Neural cell (in vitro differentiated cells): ENCODE results near the gene NPEPPS. TPM values are rescaled to one million over a fixed set of nuclear protein-coding genes. Genes with fewer than 3 reads are reported as not detected.

ENCODE experiments used
- H2AFZ ChIP-seq: fragments of 200-600, 300-800 bp; sonication (generic), shearing (Covaris generic); 2 replicates; pipeline ENCODE4 v1.6.0; 2014; ENCODE audit warnings: low read depth, mild to moderate bottlenecking, antibody characterized with exemption, low read length, moderate library complexity
- H3F3A ChIP-seq: fragments of 200-600 bp; shearing (Covaris generic); 2 replicates; pipeline ENCODE4 v1.6.1; 2016; ENCODE audit warnings: mild to moderate bottlenecking, moderate library complexity, mixed read lengths, antibody characterized with exemption, low read length; ENCODE audit not compliant: insufficient read depth, poor library complexity, severe bottlenecking
- H3K27ac ChIP-seq: fragments of 200-600, 300-800 bp; sonication (generic), shearing (Covaris generic); 2 replicates; pipeline ENCODE4 v1.5.1; 2014; ENCODE audit warnings: mild to moderate bottlenecking, low read length, moderate library complexity
- H3K27me3 ChIP-seq: fragments of 300-800, 200-600 bp; sonication (generic), shearing (Covaris generic); 2 replicates; pipeline ENCODE4 v1.6.0; 2014; ENCODE audit warnings: mild to moderate bottlenecking, low read depth, low read length, moderate library complexity; ENCODE audit not compliant: insufficient read depth
- H3K36me3 ChIP-seq: fragments of 300-800, 200-600 bp; sonication (generic), shearing (Covaris generic); 2 replicates; pipeline ENCODE4 v1.5.1; 2014; ENCODE audit warnings: mild to moderate bottlenecking, antibody characterized with exemption, low read length, moderate library complexity; ENCODE audit not compliant: insufficient read depth
- H3K4me2 ChIP-seq: fragments of 300-800, 200-600 bp; sonication (generic), shearing (Covaris generic); 2 replicates; pipeline ENCODE4 v1.6.0; 2014; ENCODE audit warnings: mild to moderate bottlenecking, low read length
- H3K4me3 ChIP-seq: fragments of 300-800, 200-600 bp; sonication (generic), shearing (Covaris generic); 2 replicates; pipeline ENCODE4 v1.5.1; 2014; ENCODE audit warnings: mild to moderate bottlenecking, low read length, moderate library complexity
- H3K79me2 ChIP-seq: fragments of 200-600 bp; shearing (Covaris generic); replicated peaks from 2 replicates; pipeline ENCODE4 v1.6.0; 2014; ENCODE audit warnings: mild to moderate bottlenecking, low read length, moderate library complexity; ENCODE audit not compliant: insufficient read depth
- H3K9ac ChIP-seq: fragments of 300-800, 200-600 bp; sonication (generic), shearing (Covaris generic); 2 replicates; pipeline ENCODE4 v1.6.1; 2016; ENCODE audit warnings: mild to moderate bottlenecking, low read length, mixed read lengths
- H3K9me2 ChIP-seq: fragments of 200-600 bp; shearing (Covaris generic); 2 replicates; pipeline ENCODE4 v1.6.1; 2016; ENCODE audit warnings: mild to moderate bottlenecking, low read length, mixed read lengths; ENCODE audit not compliant: insufficient read depth
- H3K9me3 ChIP-seq: fragments of 200-600, 300-800 bp; sonication (generic), shearing (Covaris generic); 2 replicates; pipeline ENCODE4 v1.6.1; 2016; ENCODE audit warnings: mild to moderate bottlenecking, mixed run types, low read length, moderate library complexity, mixed read lengths
- H4K20me1 ChIP-seq: fragments of 200-600 bp; shearing (Covaris generic); 2 replicates; pipeline ENCODE4 v1.6.1; 2016; ENCODE audit warnings: mild to moderate bottlenecking, mixed run types; ENCODE audit not compliant: insufficient read depth
- CTCF ChIP-seq: fragments of 450-650 bp; IDR thresholded peaks from 2 replicates; pipeline ENCODE4 v1.5.1; 2014; ENCODE audit warnings: antibody characterized with exemption, mild to moderate bottlenecking, moderate library complexity; ENCODE audit not compliant: poor library complexity, severe bottlenecking
- EP300 ChIP-seq: fragments of 450-650 bp; conservative IDR thresholded peaks from 2 replicates; pipeline ENCODE4 v1.6.1; 2014; ENCODE audit warnings: antibody characterized with exemption, mild to moderate bottlenecking, moderate library complexity; ENCODE audit not compliant: poor library complexity, severe bottlenecking
- EZH2 ChIP-seq: fragments of 200-600, 300-800 bp; shearing (Covaris generic), sonication (generic); IDR thresholded peaks from 2 replicates; pipeline ENCODE4 v1.6.1; 2014; ENCODE audit warnings: antibody characterized with exemption, low read length, borderline replicate concordance, mild to moderate bottlenecking; ENCODE audit not compliant: insufficient read depth, poor library complexity, severe bottlenecking
- MXI1 ChIP-seq: fragments of 450-650 bp; conservative IDR thresholded peaks from 2 replicates; pipeline ENCODE4 v1.6.1; 2014; ENCODE audit warnings: antibody characterized with exemption, mild to moderate bottlenecking; ENCODE audit not compliant: poor library complexity, severe bottlenecking
- POLR2AphosphoS5 ChIP-seq: IDR thresholded peaks from 2 replicates; pipeline ENCODE4 v1.6.1; 2012
- RAD21 ChIP-seq: fragments of 450-650 bp; conservative IDR thresholded peaks from 2 replicates; pipeline ENCODE4 v1.6.1; 2014; ENCODE audit warnings: antibody characterized with exemption, mild to moderate bottlenecking, moderate library complexity
- SMC3 ChIP-seq: fragments of 450-650 bp; conservative IDR thresholded peaks from 2 replicates; pipeline ENCODE4 v1.6.1; 2014; ENCODE audit warnings: antibody characterized with exemption, mild to moderate bottlenecking, moderate library complexity; ENCODE audit not compliant: poor library complexity
- TAF1 ChIP-seq: IDR thresholded peaks from 2 replicates; pipeline ENCODE4 v1.6.1; 2012; ENCODE audit warnings: low read depth
- polyA plus RNA-seq: library from polyadenylated mRNA; depleted of rRNA; stranded (reverse); fragments of >200 nt; gene quantifications from 2 replicates; pipeline ENCODE4 v1.2.3, GENCODE V29; 2014
- TF ChIP-seq, protein P1 (sequence below): IDR thresholded peaks from 2 replicates; pipeline ENCODE4 v1.6.1; 2012; ENCODE audit warnings: borderline replicate concordance

Gene NPEPPS
- polyA plus RNA-seq, 1 donor from 2014 or later: 150 TPM

DNA sequence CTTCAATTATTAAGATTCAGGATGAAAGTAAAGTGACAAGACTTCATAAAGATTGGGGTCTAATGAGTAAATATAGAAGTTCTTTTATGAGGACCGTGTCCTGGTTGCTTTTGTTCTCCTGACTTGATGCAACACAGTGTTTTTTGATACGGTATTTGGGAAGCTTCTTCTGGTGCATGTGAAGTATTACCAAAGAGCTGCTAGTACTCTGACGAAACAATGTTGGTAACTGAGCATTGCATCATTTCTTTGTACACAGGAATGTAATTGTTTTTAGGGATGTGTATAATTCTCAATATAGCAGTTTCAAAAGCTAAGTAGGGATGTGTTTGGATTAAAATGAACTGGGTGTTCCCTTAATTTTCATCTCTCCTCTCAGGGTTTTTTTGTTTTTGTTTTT lies 134.7 kb downstream of the NPEPPS start:
- H3K79me2 ChIP-seq: no peaks in the 10 kb centered on the region
- H3K27me3 ChIP-seq: no peaks in the 10 kb centered on the region
- no peaks in the 10 kb centered on the region for H3K36me3 ChIP-seq
- no peak overlapping the region for H2AFZ ChIP-seq
- H3F3A ChIP-seq: no peaks in the 10 kb centered on the region
- H3K9ac ChIP-seq: no peak overlapping the region
- no peaks in the 10 kb centered on the region for H3K9me2 ChIP-seq
- H3K4me3 ChIP-seq: no peak overlapping the region
- H3K9me3 ChIP-seq: no peaks in the 10 kb centered on the region
- H4K20me1 ChIP-seq: no peaks in the 10 kb centered on the region
- TF ChIP-seq TAF1 (no peak), EZH2 (no peak), SMC3 (no peak), POLR2AphosphoS5 (no peak), RAD21 (no peak), CTCF (no peak)
- TF ChIP-seq, protein P1, sequence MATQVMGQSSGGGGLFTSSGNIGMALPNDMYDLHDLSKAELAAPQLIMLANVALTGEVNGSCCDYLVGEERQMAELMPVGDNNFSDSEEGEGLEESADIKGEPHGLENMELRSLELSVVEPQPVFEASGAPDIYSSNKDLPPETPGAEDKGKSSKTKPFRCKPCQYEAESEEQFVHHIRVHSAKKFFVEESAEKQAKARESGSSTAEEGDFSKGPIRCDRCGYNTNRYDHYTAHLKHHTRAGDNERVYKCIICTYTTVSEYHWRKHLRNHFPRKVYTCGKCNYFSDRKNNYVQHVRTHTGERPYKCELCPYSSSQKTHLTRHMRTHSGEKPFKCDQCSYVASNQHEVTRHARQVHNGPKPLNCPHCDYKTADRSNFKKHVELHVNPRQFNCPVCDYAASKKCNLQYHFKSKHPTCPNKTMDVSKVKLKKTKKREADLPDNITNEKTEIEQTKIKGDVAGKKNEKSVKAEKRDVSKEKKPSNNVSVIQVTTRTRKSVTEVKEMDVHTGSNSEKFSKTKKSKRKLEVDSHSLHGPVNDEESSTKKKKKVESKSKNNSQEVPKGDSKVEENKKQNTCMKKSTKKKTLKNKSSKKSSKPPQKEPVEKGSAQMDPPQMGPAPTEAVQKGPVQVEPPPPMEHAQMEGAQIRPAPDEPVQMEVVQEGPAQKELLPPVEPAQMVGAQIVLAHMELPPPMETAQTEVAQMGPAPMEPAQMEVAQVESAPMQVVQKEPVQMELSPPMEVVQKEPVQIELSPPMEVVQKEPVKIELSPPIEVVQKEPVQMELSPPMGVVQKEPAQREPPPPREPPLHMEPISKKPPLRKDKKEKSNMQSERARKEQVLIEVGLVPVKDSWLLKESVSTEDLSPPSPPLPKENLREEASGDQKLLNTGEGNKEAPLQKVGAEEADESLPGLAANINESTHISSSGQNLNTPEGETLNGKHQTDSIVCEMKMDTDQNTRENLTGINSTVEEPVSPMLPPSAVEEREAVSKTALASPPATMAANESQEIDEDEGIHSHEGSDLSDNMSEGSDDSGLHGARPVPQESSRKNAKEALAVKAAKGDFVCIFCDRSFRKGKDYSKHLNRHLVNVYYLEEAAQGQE: no peak
- H3K4me2 ChIP-seq: no peak overlapping the region
- H3K27ac ChIP-seq: no peak overlapping the region

- Histone ChIP-seq H3K36me3 (peaks cover 8% of the 10 kb centered on the region), H3K27ac (no peak overlapping the region), H3K27me3 (no peaks in the 10 kb centered on the region), H3K9ac (no peak overlapping the region), H3K9me2 (no peaks in the 10 kb centered on the region), H3K79me2 (peaks cover 4% of the 10 kb centered on the region), H3K9me3 (no peaks in the 10 kb centered on the region), H2AFZ (no peak overlapping the region), H3K4me2 (no peak overlapping the region), H4K20me1 (no peaks in the 10 kb centered on the region), H3F3A (no peaks in the 10 kb centered on the region), H3K4me3 (no peak overlapping the region)
- TF ChIP-seq RAD21 (no peak), POLR2AphosphoS5 (no peak), EZH2 (no peak), SMC3 (no peak), CTCF (no peak), MXI1 (no peak), EP300 (no peak), TAF1 (no peak)
- TF ChIP-seq, protein P1: no peak
Observed at GRCh38 chr17:47669081-47669480, 138.2 kb downstream of the NPEPPS start.
